AG09309 (cell line): ENCODE results near the gene M1AP.

Experiments
- DNase-seq: peaks from one replicate; pipeline ENCODE4 v3.0.0-alpha.2; 2010; ENCODE audit warnings: low read depth
- H3K4me3 ChIP-seq: 2 replicates; pipeline ENCODE4 v1.5.1; 2011; ENCODE audit warnings: mild to moderate bottlenecking, low read depth, low read length, moderate library complexity; ENCODE audit not compliant: control insufficient read depth
- CTCF ChIP-seq: IDR thresholded peaks from 2 replicates; pipeline ENCODE4 v1.5.1; 2011; ENCODE audit warnings: mild to moderate bottlenecking, low read depth, low read length, inconsistent platforms; ENCODE audit not compliant: insufficient read depth, control insufficient read depth; ENCODE audit errors: missing control alignments

The M1AP gene

GRCh38 chr2:74658516-74658915, 10.4 kb upstream of the M1AP start:
- no peak overlapping the region for H3K4me3 ChIP-seq
- TF ChIP-seq CTCF = no peak
- DNase-seq = peak; percentile 67

GRCh38 chr2:74655579-74655978, 7.4 kb upstream of the M1AP start:
- H3K4me3 ChIP-seq = no peak overlapping the region
- no peak for DNase-seq
- TF ChIP-seq CTCF = no peak

- no peak for TF ChIP-seq CTCF
- peak within 1 kb of the TSS; percentile 85 for H3K4me3 ChIP-seq
- peak; percentile 61 for DNase-seq
These were observed 6.1 kb upstream of the M1AP start, which contains the start of gene SEMA4F for GRCh38 chr2:74653985-74654882. Gene SEMA4F (plus strand): TSS chr2:74654247. CDS start chr2:74654377, 130 bp downstream.

- peak overlapping the region; percentile 85 for H3K4me3 ChIP-seq
- TF ChIP-seq CTCF = no peak
- DNase-seq = no peak
These were observed 5.5 kb upstream of the M1AP start for GRCh38 chr2:74653589-74653984.

- no peak overlapping the region for H3K4me3 ChIP-seq
- TF ChIP-seq CTCF = no peak
- DNase-seq = no peak
These were observed 1.2 kb downstream of the M1AP start for GRCh38 chr2:74646834-74647482.

GRCh38 chr2:74646201-74646600, 1.9 kb downstream of the M1AP start:
- DNase-seq = no peak

More at GRCh38 chr2:74646201-74646600, 1.9 kb downstream of the M1AP start:
- no peak for TF ChIP-seq CTCF
- H3K4me3 ChIP-seq = no peak overlapping the region
